NT2/D1 (cell line): ENCODE measurements around the gene DLGAP3.

Source experiments
- SUZ12 ChIP-seq: IDR thresholded peaks from 2 replicates; pipeline ENCODE4 v1.6.1; 2011; ENCODE audit not compliant: insufficient read length, insufficient read depth; ENCODE audit errors: extremely low read depth
- YY1 ChIP-seq: IDR thresholded peaks from 2 replicates; pipeline ENCODE4 v1.6.1; 2011; ENCODE audit not compliant: insufficient read length, insufficient read depth
- ZNF274 ChIP-seq: IDR thresholded peaks from 2 replicates; pipeline ENCODE4 v1.6.1; 2011; ENCODE audit warnings: mild to moderate bottlenecking, low read depth, low read length

GRCh38 chr1:34831721-34832246, 97.7 kb downstream of the DLGAP3 start:
- TF ChIP-seq ZNF274 (no peak), SUZ12 (no peak), YY1 (no peak)
